GM19193 (cell line): ENCODE results near the gene PLXNA3.
A peak's percentile ranks its signal among the peaks of the same experiment; 100 is the strongest.

ENCODE experiments used
- POLR2A ChIP-seq: IDR thresholded peaks from 4 replicates; pipeline ENCODE4 v1.6.1; 2011; ENCODE audit not compliant: insufficient read depth, insufficient read length; ENCODE audit errors: extremely low read depth

The PLXNA3 gene

DNA sequence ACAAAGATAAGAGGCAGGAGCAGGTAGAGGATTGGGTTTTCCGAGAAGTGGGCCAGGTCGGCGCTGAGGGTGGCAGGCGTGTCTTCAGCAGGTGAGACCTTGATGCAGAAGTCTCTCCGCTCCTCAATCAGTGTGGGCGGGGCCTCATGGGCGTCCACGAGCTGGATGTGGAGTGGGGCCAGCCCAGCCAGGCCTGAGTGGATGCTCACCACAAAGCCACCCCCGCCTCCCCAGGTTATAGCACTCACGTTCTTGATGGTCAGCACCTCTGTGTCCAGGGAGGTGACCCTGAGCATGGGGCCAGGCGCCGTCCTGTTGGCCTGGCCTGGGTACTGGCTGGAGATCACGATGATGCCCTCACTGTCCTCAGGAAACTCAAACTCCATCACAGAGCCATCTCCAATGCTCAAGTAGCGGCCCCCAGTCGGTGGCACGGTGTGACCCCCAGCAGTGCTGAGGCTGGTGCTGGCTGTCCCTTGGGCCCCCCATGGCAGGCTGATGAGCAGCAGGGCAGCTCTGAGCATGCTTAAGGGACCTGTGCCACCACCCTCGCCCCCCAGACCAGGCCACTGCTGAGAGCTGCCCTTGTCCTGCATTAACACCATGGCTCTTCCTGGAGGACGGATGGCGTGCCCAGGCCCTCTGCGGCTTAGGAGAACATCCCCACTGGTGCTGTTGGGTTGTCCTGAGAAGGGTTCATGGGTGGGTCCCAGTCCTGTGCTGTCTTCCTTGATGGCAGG lies 30.4 kb downstream of the PLXNA3 start:
- no peak for TF ChIP-seq POLR2A

DNA sequence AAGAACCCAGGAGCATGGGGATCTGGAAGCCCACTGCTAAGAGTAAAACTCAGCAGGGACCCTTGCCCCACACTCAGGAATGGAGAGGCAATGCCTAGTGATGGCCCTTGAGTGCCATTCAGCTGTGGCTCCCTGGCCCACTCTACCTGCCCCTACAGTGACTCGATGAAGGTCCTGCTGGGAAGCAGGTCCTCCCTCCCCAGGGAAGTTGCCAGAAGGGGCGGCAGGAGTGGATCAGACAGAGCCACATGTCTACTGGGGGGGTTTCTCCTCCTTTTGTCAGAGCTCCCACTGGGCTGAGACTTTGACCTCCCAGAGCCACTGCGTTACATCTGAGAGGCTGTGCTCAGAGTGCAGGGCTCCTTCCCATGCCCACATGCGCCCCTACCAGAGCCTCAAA lies 31.1 kb downstream of the PLXNA3 start:
- no peak for TF ChIP-seq POLR2A

DNA sequence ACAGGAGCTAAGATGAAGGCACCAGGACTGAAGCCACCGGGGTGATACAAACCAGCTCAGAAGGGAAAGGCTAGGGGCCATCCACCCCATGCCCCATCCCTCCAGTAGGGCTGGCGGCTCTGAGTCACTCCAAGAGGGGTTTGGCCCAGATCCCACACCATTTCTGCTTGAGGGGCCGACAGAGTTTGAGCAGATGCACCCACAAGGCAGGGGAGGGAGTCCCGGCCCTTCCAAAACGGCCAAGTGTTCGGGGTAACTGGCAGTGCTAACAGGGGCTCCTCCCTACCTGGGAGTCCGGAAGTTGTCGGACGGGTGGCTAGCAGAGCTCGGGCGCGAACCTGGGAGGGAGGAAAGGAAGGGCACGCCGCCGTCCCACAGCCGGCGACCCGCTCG lies 31.9 kb downstream of the PLXNA3 start:
- no peak for TF ChIP-seq POLR2A

DNA sequence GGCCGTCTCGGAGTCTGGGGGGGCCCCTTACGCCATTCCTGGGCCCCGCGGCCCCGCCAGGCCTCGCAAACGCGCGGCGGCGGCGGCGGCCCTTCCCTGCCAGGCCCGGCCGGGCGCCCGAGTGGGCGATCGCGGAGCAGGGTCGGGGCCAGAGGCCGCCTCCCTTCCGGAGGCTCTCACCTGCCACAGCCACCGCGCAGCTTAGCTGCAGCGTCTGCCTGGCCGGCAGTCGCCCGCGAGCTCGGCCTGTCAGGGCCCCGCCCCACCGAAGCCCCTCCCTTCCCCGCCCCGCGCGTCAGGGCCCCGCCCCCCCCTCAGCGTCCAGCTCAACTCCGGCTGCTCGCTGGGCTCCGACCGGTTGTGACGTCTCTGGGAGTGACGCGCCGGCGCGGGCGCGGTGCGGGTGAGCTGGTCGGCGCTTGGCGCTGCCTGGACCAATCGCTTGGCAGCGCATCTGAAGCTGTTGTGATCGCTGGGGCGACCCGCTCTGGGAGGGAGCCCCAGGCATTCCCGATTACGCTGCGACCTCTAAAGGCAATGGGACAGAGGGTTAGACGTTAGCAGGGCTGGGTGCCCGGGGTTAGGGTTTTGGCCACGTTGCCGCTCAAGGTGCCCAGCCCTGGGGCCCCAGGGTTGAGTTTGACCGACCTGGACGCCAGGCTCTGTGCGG lies 32.5 kb downstream of the PLXNA3 start, which contains the start of gene SLC10A3:
SLC10A3 (minus strand) TSS at position 216 of the 670 bp plus-strand sequence. CDS start 1,689 bp downstream, outside the sequence.
- TF ChIP-seq POLR2A, result peak; percentile 94

DNA sequence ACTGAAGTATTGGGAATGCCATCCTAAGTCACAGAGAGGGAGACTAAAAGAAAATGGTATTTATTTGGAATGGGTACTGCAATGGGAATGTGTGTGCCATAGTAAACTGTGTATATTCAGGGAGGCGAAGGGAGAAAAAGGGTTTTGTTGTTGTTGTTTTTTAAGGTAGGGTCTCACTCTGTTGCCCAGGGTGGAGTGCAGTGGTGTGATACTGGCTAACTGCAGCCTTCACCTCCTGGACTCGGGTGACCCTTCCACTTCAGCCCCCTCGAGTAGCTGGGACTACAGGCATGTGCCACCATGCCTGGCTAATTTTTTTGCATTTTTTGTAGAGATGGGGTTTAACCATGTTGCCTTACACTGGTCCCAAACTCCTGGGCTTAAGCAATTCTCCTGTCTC lies 36.6 kb downstream of the PLXNA3 start:
- no peak for TF ChIP-seq POLR2A

DNA sequence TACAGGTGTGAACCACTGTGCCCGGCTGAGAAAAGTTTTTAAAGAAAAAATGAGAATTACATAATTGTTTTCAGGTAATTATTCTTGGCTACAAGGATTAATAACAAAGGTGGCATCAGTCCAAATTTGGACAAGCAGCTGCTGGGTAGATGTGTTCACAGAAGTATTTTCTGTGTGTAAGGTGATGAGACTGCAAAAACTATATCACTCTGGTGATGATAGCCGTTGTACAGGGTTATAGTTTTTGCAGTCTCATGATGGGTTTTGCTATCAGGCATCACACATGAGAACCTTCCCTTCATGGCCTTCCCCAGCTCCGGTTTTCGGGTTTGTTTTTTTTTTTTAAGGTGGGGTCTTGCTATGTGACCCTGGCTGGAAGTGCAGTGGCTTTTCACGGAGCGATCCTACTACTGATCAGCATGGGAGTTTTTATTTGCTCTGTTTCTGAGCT lies 37.4 kb downstream of the PLXNA3 start:
- TF ChIP-seq POLR2A, result no peak

DNA sequence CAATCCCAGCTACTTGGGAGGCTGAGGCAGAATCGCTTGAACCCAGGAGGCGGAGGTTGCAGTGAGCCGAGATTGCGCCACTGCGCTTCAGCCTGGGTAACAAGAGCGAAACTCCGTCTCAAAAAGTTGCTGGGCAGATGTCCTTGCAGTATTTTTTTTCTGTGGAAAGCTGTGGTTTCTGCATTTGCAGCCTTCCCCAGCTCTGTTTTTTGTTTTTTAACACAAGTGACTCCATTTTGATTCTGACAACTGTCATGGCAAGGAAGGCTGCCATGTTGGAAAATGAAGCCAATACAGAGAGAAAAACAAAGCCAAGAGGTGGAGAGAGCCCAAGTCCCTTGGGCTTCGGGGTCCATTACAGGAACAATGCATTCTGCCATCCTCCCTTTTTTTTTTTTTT lies 44.0 kb downstream of the PLXNA3 start:
- TF ChIP-seq POLR2A, result no peak

DNA sequence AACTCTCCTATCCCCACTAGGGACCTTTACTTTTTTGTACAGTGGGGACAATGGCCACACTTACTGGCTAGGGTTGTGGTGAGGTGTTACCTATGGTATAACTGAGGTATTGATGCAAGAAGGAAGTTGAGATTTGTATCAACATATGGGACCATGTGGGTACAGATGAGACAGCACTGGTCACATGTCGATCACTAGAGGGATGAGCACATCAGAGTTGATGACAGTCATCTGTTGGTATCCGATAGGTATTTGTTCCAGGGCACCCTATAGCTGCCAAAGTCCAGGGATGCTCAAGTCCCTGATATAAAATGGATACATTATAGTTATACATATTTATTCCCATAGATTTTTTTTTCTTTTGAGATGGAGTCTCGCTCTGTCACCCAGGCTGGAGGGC lies 44.9 kb downstream of the PLXNA3 start:
- TF ChIP-seq POLR2A, result no peak

DNA sequence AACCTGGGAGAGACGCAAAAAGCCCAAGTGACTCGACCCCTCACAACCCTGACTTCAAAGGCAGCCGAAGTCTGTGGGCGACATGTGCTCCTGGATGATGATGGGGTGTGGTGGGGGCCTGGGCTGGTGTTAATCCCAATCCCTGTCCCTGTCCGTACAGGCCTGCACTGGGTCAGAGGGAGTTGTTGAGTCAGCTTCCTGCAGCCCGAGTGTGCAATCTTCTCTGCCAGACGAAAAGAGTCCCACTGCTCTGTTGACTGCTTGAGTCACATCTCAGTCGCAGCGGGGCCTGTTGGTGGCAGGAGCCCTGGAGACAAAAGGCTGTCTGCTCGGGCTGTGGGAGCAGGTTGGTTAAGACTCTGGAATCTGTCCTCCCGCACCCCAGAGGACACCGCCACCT lies 47.7 kb downstream of the PLXNA3 start:
- no peak for TF ChIP-seq POLR2A

DNA sequence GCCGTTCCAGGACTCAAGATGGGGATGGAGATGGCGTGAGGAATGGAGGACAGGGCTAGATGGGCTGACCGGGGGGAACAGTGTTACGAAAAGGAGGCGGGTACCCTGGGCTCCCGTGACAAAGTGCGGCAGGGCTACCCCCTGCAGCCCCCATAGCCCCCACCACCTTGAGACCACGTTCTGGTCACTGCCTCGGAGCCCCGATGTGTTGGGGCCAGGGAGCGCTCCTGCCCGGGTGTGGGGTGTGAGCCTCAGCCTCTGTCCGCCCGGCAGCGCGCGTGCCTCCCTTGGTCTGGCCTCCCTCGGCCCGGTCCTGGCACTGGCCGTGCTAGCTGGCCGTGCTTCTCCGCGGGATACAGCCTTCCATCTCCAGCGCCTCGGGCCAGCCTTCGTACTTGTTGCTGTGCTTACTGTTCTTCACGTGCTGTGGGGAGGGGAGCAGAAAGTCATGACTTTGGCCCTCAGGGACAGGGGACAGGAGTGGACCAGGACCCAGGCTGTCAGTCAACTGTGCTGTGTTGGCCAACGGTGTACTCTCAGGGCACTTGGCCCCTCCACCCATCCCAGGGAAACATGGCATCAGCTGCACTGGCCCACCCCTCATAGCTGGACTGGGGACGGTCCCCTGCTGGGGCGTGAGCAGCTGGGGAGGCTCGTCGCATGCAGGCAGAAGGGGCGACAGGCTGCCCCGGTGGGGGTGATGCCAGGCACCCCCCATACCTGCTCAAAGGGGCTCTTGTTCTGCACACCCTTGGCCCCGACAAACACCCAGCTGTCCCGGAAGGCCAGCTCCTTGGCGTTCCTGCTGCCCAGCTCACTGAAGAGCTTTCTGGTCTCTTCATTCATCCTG lies 48.6 kb downstream of the PLXNA3 start:
- no peak for TF ChIP-seq POLR2A

DNA sequence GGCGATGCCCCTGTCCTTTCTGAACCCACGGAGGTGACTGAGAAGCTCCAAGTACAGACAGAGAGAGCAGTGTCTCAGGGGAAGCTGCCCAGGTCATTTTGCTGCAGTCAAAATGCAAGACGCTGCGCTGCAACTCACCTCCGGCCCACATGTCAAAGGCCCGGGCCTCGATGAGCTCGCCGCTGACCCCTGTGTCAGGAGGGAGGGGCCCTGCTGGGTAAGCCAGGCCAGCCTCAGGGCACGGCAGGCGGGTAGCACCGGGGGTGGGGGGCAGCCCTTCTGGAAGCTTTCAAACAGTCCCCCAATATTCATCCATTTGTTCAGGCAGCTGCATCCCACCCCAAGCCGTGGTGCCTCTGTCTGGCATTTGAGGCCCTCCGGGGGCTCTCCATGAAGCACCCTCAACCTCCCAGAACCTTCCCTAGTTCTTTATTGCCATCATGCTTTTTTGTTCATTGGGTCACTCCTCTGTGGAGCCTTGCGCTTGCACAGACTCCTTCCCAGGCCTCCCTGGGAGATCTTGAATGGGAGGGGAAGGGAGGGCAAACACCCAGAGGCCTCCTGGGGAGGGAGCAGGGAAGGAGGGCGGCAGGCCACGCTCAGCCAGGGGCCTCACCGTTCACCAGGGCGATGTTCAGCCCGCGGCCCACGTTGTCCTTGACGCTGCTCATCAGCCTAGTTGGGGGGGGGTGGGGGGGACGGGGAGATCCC lies 49.7 kb downstream of the PLXNA3 start:
- TF ChIP-seq POLR2A, result no peak

DNA sequence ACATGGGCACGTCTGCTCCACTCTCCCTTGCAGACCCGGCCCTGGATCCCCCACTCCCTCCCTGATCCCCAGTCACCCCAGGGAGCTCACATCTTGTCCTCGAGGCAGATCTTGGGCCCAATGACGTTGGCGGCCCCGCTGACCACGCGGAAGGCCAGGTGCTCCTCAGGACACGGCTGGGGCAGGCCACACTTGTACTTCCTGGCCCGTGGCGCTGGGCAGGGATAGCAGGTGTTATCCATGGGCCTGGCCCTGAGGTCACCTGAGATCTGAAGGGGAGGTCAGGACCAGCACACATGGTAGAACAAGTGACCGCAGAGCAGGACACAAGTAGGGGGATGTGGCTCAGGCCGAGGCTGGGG lies 50.3 kb downstream of the PLXNA3 start:
- TF ChIP-seq POLR2A, result no peak

DNA sequence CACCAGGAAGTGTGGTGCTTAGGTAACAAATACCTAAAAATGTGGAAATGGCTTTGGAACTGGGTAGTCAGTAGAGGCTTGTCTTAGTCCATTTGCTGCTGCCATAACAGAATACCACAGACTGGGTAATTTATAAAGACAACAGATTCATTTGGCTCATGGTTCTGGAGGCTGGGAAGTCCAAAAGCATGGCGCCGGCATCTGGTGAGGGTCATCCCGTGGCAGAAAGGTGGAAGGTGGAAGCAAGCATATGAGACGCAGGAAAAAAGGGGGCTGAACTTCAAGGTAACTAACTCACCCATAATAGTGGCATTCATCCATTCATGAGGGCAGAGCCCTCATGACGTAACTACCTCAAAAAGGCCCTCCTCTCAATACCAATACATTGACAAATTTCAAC lies 51.4 kb downstream of the PLXNA3 start:
- no peak for TF ChIP-seq POLR2A

DNA sequence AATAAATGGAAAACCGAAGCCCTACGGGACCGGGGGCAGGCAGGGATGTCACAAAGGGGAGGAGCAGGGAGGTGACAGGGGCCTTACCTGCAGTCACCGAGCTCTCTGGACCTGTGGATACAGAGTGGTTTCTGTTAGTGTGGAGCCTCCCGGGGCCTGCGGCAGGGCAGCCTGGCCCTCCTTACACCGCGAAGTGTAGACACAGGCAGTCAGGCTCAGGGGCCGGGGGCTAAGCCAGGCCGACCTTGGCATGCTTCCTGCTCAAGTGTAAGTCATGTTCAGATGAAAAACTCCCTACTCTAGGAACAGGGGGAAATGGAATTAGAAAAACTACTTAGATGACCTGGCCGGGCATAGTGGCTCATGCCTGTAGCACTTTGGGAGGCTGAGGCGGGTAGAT lies 53.7 kb downstream of the PLXNA3 start:
- no peak for TF ChIP-seq POLR2A
